Left lung (tissue), 10 donors: ENCODE measurements around the gene CEP192. TPM values are rescaled to one million over a fixed set of nuclear protein-coding genes. Genes with fewer than 3 reads are reported as not detected.
"Not testable (repeated sequence)": the region's sequence is repeated elsewhere in the genome, so short reads cannot be mapped to it uniquely, and the experiment has no call there.

Experiments used
- ATAC-seq: fragments of 200-7000 bp; cut with Tn5 transposase; one replicate; pipeline ENCODE4 v1.9.1; 2020; ENCODE audit warnings: moderate library complexity
- DNase-seq, 4 donors: peaks; one replicate each; pipeline ENCODE4 v3.0.0-alpha.2; 2013 to 2020
- H3K27ac ChIP-seq, 2 donors: fragments of 200-600 bp; sonication (generic) in 1 of 2; one replicate each; pipeline versions ENCODE4 v1.5.0 to v1.8.0; 2020 to 2021
- H3K27me3 ChIP-seq, 2 donors: fragments of 200-600 bp; sonication (generic) in 1 of 2; one replicate each; pipeline versions ENCODE4 v1.5.0 to v1.8.0; 2020 to 2021
- H3K36me3 ChIP-seq, 2 donors: fragments of 200-600 bp; sonication (generic) in 1 of 2; one replicate each; pipeline versions ENCODE4 v1.5.0 to v1.8.0; 2020 to 2021
- H3K4me1 ChIP-seq, 2 donors: fragments of 200-600 bp; one replicate each; pipeline ENCODE4 v1.8.0; 2021
- H3K4me3 ChIP-seq, 2 donors: fragments of 200-600 bp; sonication (generic) in 1 of 2; one replicate each; pipeline versions ENCODE4 v1.5.0 to v1.8.0; 2020 to 2021; ENCODE audit warnings: mild to moderate bottlenecking in 1 of 2
- H3K9me3 ChIP-seq, 2 donors: fragments of 200-600 bp; sonication (generic) in 1 of 2; one replicate each; pipeline versions ENCODE4 v1.5.0 to v1.8.0; 2020 to 2021
- CTCF ChIP-seq, 2 donors: fragments of 200-600 bp; sonication (generic) in 1 of 2; IDR thresholded peaks; one replicate each; pipeline versions ENCODE4 v1.5.0 to v1.8.0; 2021; ENCODE audit warnings: antibody characterized with exemption in 2 of 2
- intact Hi-C, 2 donors: fragments of 100-400 bp; cut with DNase I; formaldehyde crosslinking; loops; one replicate each; pipeline versions ENCODE4 v1.11.2 to v1.14.2; 2022
- polyA plus RNA-seq, 6 donors: library from polyadenylated mRNA; unstranded; fragments of 120-200 nt; gene quantifications; one replicate each; pipeline ENCODE4 v1.2.1, GENCODE V29; 2013; ENCODE audit not compliant: insufficient read length in 6 of 6
- total RNA-seq, 2 donors: library from RNA; stranded (reverse); fragmentation: NEBNext Ultra II Directional; extraction: Animal tissue kit (Norgen Biotek cat#: 25700); gene quantifications; one replicate each; pipeline ENCODE4 v1.2.1, GENCODE V29; 2021
- donor health status: DM: no; HTN: yes; CAD: no.
- donor health status: DM: no; HTN: no; CAD: no.

The CEP192 gene
- total and polyA plus RNA-seq, 8 donors = 22.0 to 57.5 (median 45.7) TPM

DNA sequence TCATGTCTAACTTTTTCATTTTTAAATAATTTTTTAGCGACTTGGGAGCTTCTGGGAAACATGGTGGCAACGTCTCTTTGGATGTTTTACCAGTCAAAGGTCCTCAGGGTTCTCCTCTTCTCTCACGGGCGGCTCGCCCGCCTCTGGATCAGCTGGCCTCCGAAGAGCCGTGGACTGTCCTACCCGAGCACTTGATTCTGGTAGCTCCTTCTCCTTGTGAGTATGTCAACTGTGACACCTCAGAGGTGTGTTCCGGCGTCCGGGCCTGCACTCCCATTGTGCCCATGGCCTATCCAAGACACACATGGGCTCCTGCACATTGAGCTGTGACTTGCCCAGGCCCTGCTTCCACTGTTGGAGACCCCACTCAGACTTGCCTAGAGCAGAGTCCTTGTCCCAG lies 104.3 kb downstream of the CEP192 start:
- intact Hi-C loops = no loop called here

GRCh38 chr18:13096232-13096631 lies 105.1 kb downstream of the CEP192 start:
- no peak for ATAC-seq
- Histone ChIP-seq H3K4me1 (no peaks in the 10 kb centered on the region), H3K9me3 (no peaks in the 10 kb centered on the region), H3K27me3 (no peaks in the 10 kb centered on the region), H3K27ac (no peak overlapping the region), H3K4me3 (no peak overlapping the region), H3K36me3 (peaks cover 0 to 88% of the 10 kb centered on the region in 2 donors)
- DNase-seq = no peak
- intact Hi-C loops = no loop called here
- TF ChIP-seq CTCF (IDR thresholded peaks at IDR 0.05) = no peak

More for the DNA sequence above, 104.3 kb downstream of the CEP192 start:
- Histone ChIP-seq H3K9me3 (no peaks in the 10 kb centered on the region), H3K27ac (no peak overlapping the region), H3K36me3 (peaks cover 0 to 88% of the 10 kb centered on the region in 2 donors), H3K4me1 (no peaks in the 10 kb centered on the region), H3K27me3 (no peaks in the 10 kb centered on the region), H3K4me3 (no peak overlapping the region)
- no peak for TF ChIP-seq CTCF (IDR thresholded peaks at IDR 0.05)
- no peak for DNase-seq
- no peak for ATAC-seq

GRCh38 chr18:13096719-13097118 lies 105.6 kb downstream of the CEP192 start:
- no peak overlapping the region for H3K4me3 ChIP-seq
- ATAC-seq = no peak
- no peaks in the 10 kb centered on the region for H3K27me3 ChIP-seq
- no peaks in the 10 kb centered on the region for H3K9me3 ChIP-seq
- H3K27ac ChIP-seq = no peak overlapping the region
- DNase-seq = no peak
- no peak for TF ChIP-seq CTCF (IDR thresholded peaks at IDR 0.05)
- no peaks in the 10 kb centered on the region for H3K4me1 ChIP-seq
- H3K36me3 ChIP-seq = peaks cover 0 to 88% of the 10 kb centered on the region in 2 donors
- intact Hi-C loops = no loop called here

GRCh38 chr18:13098104-13098503 lies 106.9 kb downstream of the CEP192 start:
- ATAC-seq, H3K27me3 ChIP-seq, H3K4me3 ChIP-seq, H3K4me1 ChIP-seq, H3K27ac ChIP-seq, H3K9me3 ChIP-seq, DNase-seq, intact Hi-C loops: not testable (repeated sequence)
- H3K36me3 ChIP-seq = peaks cover 0 to 90% of the 10 kb centered on the region in 2 donors

GRCh38 chr18:13099113-13099512 lies 108.0 kb downstream of the CEP192 start:
- no peaks in the 10 kb centered on the region for H3K27me3 ChIP-seq
- no peak for ATAC-seq
- intact Hi-C loops = no loop called here
- DNase-seq = no peak
- no peak overlapping the region for H3K4me3 ChIP-seq
- TF ChIP-seq CTCF (IDR thresholded peaks at IDR 0.05) = no peak
- H3K36me3 ChIP-seq = peaks cover 0 to 91% of the 10 kb centered on the region in 2 donors
- no peaks in the 10 kb centered on the region for H3K9me3 ChIP-seq
- H3K4me1 ChIP-seq = no peaks in the 10 kb centered on the region
- H3K27ac ChIP-seq = no peak overlapping the region

- no peak overlapping the region for H3K4me3 ChIP-seq
- intact Hi-C loops = no loop called here
- no peaks in the 10 kb centered on the region for H3K9me3 ChIP-seq
- no peaks in the 10 kb centered on the region for H3K27me3 ChIP-seq
- H3K36me3 ChIP-seq = peaks cover 0 to 94% of the 10 kb centered on the region in 2 donors
- no peaks in the 10 kb centered on the region for H3K4me1 ChIP-seq
- no peak for ATAC-seq
- TF ChIP-seq CTCF (IDR thresholded peaks at IDR 0.05) = no peak
- DNase-seq = no peak
- H3K27ac ChIP-seq = no peak overlapping the region
These were observed 109.9 kb downstream of the CEP192 start for GRCh38 chr18:13100942-13101658.
